Mononuclear cell (primary cell): Measurements from ENCODE around the gene SLC6A18. TPM values are rescaled to one million over a fixed set of nuclear protein-coding genes. Genes with fewer than 3 reads are reported as not detected.

Source experiments
- H3K27me3 ChIP-seq: 2 replicates; pipeline ENCODE4 v1.6.0; 2011; ENCODE audit warnings: low read length, control low read depth; ENCODE audit not compliant: insufficient read depth
- H3K4me1 ChIP-seq: 2 replicates; pipeline ENCODE4 v1.5.1; 2011; ENCODE audit warnings: mild to moderate bottlenecking, low read length, control low read depth; ENCODE audit not compliant: insufficient read depth
- H3K4me3 ChIP-seq: 2 replicates; pipeline ENCODE4 v1.5.1; 2011; ENCODE audit warnings: mild to moderate bottlenecking, low read length, moderate library complexity
- H3K9me3 ChIP-seq: 2 replicates; pipeline ENCODE4 v1.5.1; 2011; ENCODE audit warnings: low read depth, mild to moderate bottlenecking, control low read depth, low read length
- total RNA-seq: library from RNA; depleted of rRNA; stranded (reverse); fragments of >200 nt; gene quantifications from one replicate; pipeline ENCODE4 v1.2.3, GENCODE V29; 2012

The SLC6A18 gene
- total RNA-seq, 1 donor = not detected

DNA sequence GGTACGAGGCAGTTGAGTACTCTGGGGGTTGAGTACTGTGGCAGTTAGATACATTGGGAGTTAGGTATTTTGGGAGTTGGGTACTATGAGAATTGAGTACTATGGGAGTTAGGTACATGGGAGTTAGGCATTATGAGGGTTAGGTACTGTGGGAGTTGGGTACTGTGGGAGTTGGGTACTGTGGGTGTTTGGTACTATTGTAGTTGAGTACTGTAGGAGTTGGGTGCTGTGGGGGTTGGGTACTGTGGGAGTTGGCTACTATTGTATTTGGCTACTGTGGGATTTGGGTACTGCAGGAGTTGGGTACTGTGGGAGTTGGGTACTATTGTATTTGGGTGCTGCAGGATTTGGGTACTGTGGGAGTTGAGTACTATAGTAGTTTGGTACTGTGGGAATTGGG is 28.6 kb upstream of the SLC6A18 start:
- H3K4me1 ChIP-seq = no peaks in the 10 kb centered on the region
- H3K27me3 ChIP-seq = no peaks in the 10 kb centered on the region
- no peak overlapping the region for H3K4me3 ChIP-seq
- H3K9me3 ChIP-seq = no peaks in the 10 kb centered on the region

DNA sequence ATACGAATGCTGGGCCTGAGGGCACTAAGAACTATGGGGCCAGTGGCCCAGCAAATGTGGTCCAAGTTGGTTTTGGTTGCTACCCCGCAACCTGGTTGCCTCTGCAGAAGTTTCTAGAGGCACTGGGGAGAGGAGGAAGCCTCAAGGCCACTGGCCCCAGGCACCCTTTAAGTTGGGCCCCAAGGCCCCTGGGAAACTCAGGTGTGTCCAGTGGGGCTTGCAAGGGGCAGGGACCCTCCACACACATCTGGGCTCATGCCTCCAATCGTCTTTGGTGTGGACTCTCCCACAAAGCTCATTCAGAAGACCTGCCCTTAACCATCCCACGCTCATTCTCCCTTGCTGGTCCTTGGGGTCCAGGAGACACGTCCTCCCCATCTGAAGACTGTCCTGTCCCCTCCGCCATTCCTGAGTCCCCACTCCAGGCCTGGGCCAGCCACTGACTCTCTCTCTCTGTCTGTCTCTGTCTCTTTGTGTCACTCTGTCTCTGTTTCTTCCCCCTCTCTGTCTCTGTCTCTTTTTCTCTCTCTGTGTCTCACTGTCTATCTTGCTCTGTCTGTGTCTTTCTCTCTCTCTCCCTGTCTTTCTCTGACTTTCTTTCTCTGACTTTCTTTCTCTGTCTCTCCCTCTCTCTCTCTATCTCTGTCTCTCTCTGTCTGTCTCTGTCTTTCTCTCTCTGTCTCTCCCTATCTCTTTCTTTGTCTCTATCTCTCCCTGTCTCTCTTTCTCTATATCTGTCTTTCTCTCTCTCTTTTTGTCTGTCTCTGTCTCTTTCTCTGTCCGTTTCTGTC is 27.1 kb upstream of the SLC6A18 start:
- Histone ChIP-seq H3K9me3 (no peaks in the 10 kb centered on the region), H3K4me3 (no peak overlapping the region), H3K4me1 (no peaks in the 10 kb centered on the region), H3K27me3 (no peaks in the 10 kb centered on the region)

DNA sequence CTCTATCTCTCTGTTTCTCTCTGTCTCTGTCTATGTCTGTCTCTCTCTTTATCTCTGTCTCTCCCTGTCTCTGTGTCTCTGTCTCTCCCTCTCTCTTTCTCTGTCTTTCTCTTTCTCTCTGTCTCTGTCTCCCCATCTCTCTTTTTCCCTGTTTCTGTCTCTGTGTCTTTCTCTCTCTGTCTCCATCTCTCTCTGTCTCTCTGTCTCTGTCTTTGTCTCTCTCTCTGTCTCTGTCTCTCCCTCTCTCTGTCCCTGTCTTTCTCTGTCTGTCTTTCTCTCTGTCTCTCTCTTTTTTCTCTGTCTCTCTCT is 25.9 kb upstream of the SLC6A18 start:
- Histone ChIP-seq H3K9me3 (no peaks in the 10 kb centered on the region), H3K4me3 (no peak overlapping the region), H3K4me1 (no peaks in the 10 kb centered on the region)

DNA sequence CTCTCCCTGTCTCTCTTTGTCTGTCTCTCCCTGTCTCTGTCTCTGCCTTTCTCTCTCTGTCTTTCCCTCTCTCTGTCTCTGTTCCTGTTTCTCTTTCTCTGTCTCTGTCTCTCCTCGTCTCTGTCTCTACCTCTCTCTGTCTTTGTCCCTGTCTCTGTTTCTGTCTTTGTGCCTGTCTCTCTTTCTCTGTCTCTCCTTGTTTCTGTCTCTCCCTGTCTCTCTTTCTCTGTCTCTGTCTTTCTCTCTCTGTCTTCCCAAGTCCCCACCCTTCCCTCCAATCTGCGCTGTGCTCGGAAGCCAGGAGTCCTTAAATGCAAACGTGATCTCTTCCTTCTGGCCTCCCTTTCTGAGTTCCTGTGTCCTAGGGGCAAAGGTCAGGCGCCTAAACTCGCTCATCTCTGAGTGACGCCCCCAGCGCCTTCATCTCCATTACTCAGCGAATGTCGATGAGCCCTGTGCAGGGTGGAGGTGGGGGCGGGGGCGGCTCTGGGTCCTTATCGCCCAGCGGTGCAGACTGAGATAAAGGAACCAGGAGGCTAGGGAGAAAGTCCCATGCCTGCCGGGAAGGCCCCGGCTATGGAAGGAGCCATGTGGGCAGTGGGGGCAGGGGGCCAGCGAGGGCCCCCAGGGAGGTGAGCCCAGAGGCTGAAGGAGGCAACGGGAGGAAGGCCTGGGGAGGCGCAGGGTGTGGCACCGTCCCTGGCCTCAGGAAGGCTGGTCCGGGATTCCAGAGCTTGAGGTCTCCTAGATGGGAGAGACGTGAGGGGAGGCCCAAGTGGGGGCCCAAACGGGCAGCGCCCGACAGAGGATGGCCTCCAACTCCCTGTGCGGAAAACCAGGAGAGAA is 25.3 kb upstream of the SLC6A18 start:
- Histone ChIP-seq H3K27me3 (no peaks in the 10 kb centered on the region), H3K4me3 (no peak overlapping the region), H3K4me1 (no peaks in the 10 kb centered on the region), H3K9me3 (no peaks in the 10 kb centered on the region)

More for the DNA sequence above, 25.9 kb upstream of the SLC6A18 start:
- H3K27me3 ChIP-seq = no peaks in the 10 kb centered on the region

DNA sequence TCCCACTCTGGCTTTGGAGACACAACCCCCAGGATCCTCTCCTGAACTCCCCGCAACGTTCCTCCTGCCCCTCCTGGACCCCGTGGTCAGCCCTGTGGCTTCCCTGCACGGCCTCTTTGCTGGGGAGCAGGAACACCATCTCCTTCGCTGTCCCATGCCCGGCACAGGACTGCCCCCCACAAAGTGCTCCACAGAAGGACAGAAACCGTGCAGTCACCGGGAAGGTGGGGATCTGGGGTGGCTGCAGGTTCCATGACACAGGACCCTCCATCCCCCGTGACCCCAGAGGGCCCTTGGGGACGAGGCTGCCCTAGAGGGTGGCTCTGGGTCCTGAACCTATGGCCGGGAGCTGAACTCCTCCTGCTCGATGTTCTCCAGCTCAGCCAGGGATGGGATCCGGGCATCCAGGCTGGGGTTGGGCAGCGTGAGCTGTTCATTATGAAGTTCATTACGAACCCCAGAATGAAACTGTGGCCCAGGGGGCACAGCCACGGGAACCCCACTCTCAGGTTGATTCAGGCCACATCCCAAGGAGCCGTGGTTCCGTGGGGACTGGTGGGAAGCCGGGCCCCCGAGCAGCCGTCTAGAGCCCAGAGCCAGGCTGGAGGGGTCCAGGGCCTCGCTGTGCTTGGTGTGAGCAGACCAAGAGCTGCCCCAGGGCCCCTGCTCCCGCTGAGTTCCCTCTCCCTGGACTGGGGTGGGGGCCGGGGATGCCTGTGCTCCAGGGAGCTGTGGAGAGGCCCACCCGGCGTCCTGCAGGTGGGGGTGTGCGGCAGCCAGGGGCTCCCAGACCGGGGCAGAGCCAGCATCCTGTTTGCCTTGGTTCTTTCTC is 24.5 kb upstream of the SLC6A18 start:
- H3K4me1 ChIP-seq = no peaks in the 10 kb centered on the region
- H3K27me3 ChIP-seq = no peaks in the 10 kb centered on the region
- no peak overlapping the region for H3K4me3 ChIP-seq
- H3K9me3 ChIP-seq = no peaks in the 10 kb centered on the region

DNA sequence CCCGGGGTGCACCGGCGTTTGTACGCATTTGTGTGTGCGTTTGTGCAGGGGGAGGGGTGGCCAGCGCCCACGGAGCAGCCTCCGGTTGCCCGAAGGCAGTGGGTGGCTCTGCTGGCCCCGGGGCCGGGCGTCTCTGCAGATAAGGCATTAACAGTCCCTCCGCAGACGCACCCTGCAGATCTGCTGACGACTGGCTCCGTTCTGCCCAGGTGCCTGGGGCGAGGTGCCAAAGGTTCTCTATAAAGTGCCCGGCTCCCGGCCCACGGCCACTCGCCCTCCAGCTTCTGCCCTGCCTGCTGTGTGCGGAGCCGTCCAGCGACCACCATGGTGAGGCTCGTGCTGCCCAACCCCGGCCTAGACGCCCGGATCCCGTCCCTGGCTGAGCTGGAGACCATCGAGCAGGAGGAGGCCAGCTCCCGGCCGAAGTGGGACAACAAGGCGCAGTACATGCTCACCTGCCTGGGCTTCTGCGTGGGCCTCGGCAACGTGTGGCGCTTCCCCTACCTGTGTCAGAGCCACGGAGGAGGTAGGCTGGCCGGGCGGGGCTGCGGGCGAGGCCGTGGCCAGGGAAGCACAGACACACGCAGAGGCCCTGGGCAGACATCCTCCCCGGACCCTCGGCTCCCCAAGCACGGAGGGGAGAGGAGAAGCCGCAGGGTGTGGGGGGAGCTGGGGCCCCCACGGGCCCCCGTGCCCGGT is 23.7 kb upstream of the SLC6A18 start, which contains the start of gene SLC6A19:
Gene SLC6A19, plus strand, starts transcription at position 269 of the 699 bp plus-strand sequence. Its CDS starts 56 bp downstream, at position 325.
- Histone ChIP-seq H3K4me1 (no peaks in the 10 kb centered on the region), H3K4me3 (no peak within 1 kb of the TSS), H3K9me3 (no peaks in the 10 kb centered on the region), H3K27me3 (no peaks in the 10 kb centered on the region)

DNA sequence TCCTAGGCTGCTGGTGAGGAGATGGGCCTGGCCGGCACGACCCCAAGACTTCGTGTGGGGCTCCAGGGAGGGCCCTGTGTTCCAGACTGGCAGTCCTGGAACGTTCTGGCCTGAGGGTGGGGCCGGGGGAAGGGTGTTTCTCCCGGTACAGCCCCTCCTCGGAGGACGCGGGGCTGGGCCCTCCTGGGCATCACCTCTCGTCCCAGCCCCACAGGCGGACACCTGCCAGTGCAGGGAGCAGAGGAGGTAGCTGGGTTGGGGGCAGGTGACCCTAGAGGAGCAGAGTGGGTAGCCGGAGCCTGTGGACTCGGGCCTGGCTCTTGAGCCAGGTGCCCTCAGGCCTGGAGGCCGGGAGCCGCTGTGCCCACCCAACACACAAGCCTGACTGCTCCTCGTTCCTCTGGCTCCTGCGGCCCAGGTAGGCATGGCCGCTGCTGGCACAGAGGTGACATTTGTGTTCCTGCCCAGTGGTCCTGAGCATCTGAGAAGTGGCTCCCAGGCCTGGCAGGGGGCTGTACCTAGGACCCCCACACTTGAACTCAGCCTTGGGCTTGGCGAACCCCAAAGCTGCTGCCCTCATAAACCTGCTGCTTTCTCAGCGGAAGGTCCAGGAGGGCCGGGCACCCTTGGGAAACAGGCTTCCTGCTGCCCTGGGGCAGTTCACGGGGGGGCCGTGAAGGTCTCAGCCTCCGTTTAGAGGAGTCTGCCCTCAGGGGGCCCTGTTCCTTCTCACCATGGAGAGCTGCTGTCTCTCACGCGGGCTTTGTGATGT is 23.0 kb upstream of the SLC6A18 start:
- Histone ChIP-seq H3K9me3 (no peaks in the 10 kb centered on the region), H3K4me3 (no peak overlapping the region), H3K27me3 (no peaks in the 10 kb centered on the region), H3K4me1 (no peaks in the 10 kb centered on the region)

DNA sequence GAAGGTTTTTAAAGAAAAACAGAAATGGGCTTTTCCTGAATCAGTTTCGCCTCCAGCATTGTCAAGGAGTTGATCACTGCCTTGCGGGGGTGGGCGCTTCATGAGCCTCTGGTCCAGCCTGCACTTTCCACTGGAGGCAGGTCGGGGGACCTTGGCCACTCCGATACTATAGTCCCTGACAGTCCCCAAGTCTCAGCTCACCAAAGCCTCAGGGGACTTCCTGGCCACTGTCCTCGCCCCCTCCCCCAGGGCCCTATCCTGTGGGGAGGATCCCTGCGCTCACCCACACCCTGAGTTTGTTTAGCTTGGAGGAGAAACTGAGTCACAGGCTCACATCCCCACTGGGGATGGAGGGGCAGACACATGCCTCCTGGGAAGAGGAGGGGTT is 22.4 kb upstream of the SLC6A18 start:
- H3K27me3 ChIP-seq = no peaks in the 10 kb centered on the region
- no peak overlapping the region for H3K4me3 ChIP-seq
- H3K4me1 ChIP-seq = no peaks in the 10 kb centered on the region
- no peaks in the 10 kb centered on the region for H3K9me3 ChIP-seq

DNA sequence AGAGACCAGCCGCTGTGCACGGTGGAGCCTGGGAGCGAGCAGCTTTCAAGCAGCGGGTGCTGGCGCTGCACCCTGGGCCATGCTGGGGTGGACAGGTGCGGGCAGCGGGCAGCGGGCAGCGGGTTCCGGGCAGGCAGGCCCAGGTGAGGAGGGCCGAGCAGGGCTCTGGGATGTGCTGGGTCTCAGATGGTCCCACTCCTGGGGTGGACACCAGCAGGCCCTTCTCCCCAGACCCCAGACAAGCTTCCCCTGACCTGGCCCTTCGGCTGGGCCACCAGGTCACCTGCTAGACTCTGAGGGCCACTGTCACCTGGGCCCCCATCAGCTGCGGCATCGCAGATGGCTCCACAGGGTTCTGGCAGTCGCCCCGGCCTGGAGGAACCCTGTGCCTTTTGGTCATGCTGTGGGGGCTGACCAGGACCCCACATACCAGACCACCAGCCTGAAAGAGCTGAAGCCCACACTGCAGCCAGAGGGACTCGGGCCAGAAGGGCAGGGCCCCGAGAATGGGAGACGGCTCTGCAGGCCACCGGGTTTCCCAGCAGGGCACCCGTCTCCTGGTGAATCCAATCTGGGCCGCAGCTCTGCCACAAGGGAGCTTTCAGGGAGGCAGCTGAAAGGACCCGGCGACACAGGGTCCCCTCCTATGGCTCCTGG is 21.7 kb upstream of the SLC6A18 start:
- H3K27me3 ChIP-seq = no peaks in the 10 kb centered on the region
- no peaks in the 10 kb centered on the region for H3K9me3 ChIP-seq
- H3K4me3 ChIP-seq = no peak overlapping the region
- H3K4me1 ChIP-seq = no peaks in the 10 kb centered on the region

DNA sequence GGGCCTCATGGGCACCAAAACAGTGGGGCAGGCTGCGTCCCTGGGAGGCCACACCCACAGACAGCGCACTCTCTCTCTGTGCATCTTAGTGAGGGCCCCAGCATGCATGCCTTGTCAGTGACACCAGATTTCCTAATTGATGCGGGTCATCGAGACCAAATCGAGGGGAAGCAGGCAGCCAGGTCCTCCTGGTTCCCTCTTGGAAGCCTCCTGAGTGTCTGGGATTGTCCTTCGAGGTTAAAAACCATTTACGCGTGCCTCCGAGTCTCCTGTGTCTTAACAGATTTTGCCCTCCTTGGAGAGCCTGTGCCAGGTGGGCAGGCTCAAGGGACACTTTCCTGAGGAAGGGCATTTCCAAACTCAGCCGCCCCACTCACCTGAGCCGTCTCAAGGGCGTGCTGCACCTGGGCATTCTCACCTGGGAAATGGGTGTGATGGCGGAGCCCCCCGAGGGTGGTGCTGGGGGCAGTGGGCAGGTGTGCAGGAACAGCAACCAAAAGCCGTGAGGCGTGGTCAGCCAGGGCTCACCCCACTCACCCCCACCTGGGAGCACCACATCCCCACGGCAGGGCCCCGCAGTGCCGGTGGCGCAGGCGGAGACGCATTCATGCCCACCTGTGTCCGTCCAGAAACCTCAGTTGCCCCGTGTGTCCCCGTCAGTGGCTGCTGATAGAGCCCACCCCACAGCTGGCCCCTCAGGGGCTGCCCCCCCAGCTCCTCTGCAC is 21.1 kb upstream of the SLC6A18 start:
- H3K9me3 ChIP-seq = no peaks in the 10 kb centered on the region
- H3K27me3 ChIP-seq = no peaks in the 10 kb centered on the region
- H3K4me3 ChIP-seq = no peak overlapping the region
- H3K4me1 ChIP-seq = no peaks in the 10 kb centered on the region

DNA sequence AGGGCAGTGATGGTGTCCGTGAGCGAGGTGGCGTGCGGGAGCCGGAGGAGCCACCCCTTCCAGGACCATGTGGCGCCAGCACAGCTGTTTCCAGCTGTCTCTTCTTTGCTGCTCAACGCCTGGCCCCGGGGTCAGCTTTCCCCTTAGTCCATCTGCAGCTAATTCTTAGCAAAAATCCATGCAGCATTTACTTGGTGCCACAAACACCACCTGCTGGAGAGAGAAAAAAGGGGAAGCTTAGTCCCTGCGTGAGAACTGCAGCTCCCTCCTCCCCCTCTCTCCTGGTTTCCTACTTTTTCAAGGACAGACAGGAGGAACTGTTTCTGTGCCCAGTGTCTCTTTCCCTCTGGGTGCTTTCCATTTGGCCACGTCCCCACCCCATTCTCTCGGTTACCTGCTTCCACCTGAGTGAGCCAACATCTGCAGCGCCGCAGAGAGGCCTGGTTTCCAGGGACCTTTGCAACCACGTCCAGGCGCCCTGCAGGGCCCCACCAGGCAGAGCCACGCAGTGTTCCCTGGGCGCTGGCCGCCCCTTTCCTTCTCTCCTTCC is 20.4 kb upstream of the SLC6A18 start:
- Histone ChIP-seq H3K4me1 (no peaks in the 10 kb centered on the region), H3K4me3 (no peak overlapping the region), H3K9me3 (no peaks in the 10 kb centered on the region), H3K27me3 (no peaks in the 10 kb centered on the region)

DNA sequence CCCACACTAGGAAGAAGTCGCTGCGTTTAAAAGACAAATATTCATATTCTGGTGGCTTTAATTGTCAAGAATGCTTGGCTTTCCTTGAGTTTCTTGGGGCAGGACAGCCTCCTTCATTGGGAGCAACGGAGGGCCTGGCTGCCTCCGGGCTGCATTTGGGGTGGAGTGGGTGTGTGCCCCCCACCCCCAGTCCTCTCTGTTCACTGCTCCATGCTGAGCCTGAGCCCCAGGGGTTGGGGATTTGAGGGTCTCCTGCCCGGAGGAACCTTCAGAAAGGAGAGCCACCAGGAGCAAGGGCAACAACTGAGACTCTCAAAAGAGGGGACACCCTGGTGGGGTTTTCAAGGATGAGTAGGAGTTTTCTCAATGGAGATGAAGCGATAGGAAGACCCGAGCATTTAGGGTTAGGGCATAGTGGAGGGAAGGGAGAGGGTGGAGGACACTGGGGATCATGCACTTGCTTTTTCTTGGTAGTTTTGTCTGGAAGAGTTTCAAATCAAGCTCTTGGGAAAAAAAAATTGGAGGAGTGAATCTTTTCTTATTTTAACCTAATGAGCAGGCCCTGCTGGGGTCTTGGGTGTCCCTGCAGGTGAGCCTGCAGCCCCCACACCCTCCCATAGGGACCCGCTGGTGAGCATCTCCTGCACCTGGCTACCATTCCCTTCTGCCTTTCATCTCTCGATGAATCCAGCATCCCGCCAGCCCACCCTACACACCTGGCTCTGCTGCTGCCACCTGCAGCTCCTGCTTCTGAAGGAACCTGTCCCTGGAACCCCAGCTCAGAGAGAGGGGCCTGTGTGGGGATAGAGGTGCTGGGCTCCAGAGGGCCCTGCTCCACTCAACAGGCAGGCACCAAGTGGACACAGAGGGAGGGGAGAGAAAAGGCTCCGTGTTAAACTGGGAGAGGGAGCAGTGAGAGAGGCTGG is 19.7 kb upstream of the SLC6A18 start:
- Histone ChIP-seq H3K4me1 (no peaks in the 10 kb centered on the region), H3K9me3 (no peaks in the 10 kb centered on the region), H3K4me3 (no peak overlapping the region), H3K27me3 (no peaks in the 10 kb centered on the region)
